H1 (cell line): Measurements from ENCODE around the gene TSHR. TPM values are rescaled to one million over a fixed set of nuclear protein-coding genes. Genes with fewer than 3 reads are reported as not detected.

Source experiments
- CTCF ChIA-PET: fragments of 300-600 bp; sonication (Branson Sonifier 250); formaldehyde crosslinking; loops from one replicate; lab custom pipeline; 2021; ENCODE audit not compliant: partially characterized antibody; lab: Charles Lee
- POLR2A ChIA-PET: fragments of 300-600 bp; sonication (Branson Sonifier 250); formaldehyde crosslinking; loops from one replicate; lab custom pipeline; 2021; ENCODE audit warnings: inconsistent platforms; ENCODE audit not compliant: partially characterized antibody; lab: Charles Lee
- DNase-seq, 2 experiments: peaks; one replicate each; pipeline versions ENCODE4 v3.0.0 to v3.0.0-alpha.2; 2010 to 2022; ENCODE audit warnings: low spot score in 2 of 2, low read depth in 1 of 2, mixed read lengths in 1 of 2
- FAIRE-seq: peaks from 2 replicates; lab custom pipeline; 2011; peaks lifted over from hg19 to GRCh38; lab: Jason Lieb, UNC
- H2AFZ ChIP-seq: 2 replicates; pipeline ENCODE4 v1.8.1; 2012; ENCODE audit warnings: low read length, inconsistent platforms
- H2AK5ac ChIP-seq: 2 replicates; pipeline ENCODE4 v1.6.1; 2013; ENCODE audit warnings: low read depth, low read length
- H2BK120ac ChIP-seq: replicated peaks from 2 replicates; pipeline ENCODE3; 2013; ENCODE audit warnings: low read depth, low read length, inconsistent platforms
- H2BK12ac ChIP-seq: 2 replicates; pipeline ENCODE4 v1.6.1; 2013; ENCODE audit warnings: low read depth, low read length
- H2BK15ac ChIP-seq: 2 replicates; pipeline ENCODE4 v1.6.1; 2013; ENCODE audit warnings: low read length
- H2BK20ac ChIP-seq: 2 replicates; pipeline ENCODE4 v1.6.1; 2013; ENCODE audit warnings: low read length
- H2BK5ac ChIP-seq: 2 replicates; pipeline ENCODE4 v1.6.1; 2013; ENCODE audit warnings: low read depth, low read length
- H3K14ac ChIP-seq: 2 replicates; pipeline ENCODE4 v1.6.1; 2013; ENCODE audit warnings: inconsistent platforms; ENCODE audit not compliant: insufficient read length
- H3K18ac ChIP-seq: 2 replicates; pipeline ENCODE4 v1.6.1; 2013; ENCODE audit warnings: low read length; ENCODE audit errors: extremely low read depth
- H3K23ac ChIP-seq: 2 replicates; pipeline ENCODE4 v1.6.1; 2013; ENCODE audit warnings: inconsistent platforms; ENCODE audit not compliant: insufficient read length
- H3K23me2 ChIP-seq: 2 replicates; pipeline ENCODE4 v1.6.1; 2013; ENCODE audit warnings: low read depth, low read length
- H3K27ac ChIP-seq: 2 replicates; pipeline ENCODE4 v1.6.1; 2011; ENCODE audit warnings: low read depth, low read length, inconsistent platforms
- H3K27me3 ChIP-seq, 4 experiments: replicated peaks in 1 of 4; 1 replicate in 1 of 4; 2 replicates in 3 of 4; pipeline versions ENCODE4 v1.6.1 to v1.8.1; 2011 to 2013; ENCODE audit warnings: low read length in 3 of 4, mild to moderate bottlenecking in 3 of 4, inconsistent platforms in 2 of 4, mixed read lengths in 2 of 4, moderate library complexity in 1 of 4; ENCODE audit not compliant: control insufficient read depth in 3 of 4, insufficient read depth in 3 of 4; ENCODE audit errors: extremely low read depth in 1 of 4
- H3K36me3 ChIP-seq, 4 experiments: 2 replicates each; pipeline versions ENCODE4 v1.6.1 to v1.8.1; 2011 to 2013; ENCODE audit warnings: mild to moderate bottlenecking in 4 of 4, low read length in 3 of 4, moderate library complexity in 2 of 4, control low read depth in 1 of 4, inconsistent platforms in 1 of 4; ENCODE audit not compliant: insufficient read depth in 4 of 4, control insufficient read depth in 2 of 4
- H3K4ac ChIP-seq: replicated peaks from 2 replicates; pipeline ENCODE3; 2013; ENCODE audit warnings: low read length, low read depth, mixed read lengths, inconsistent platforms; ENCODE audit not compliant: insufficient read length
- H3K4me1 ChIP-seq, 4 experiments: replicated peaks in 1 of 4; 1 replicate in 1 of 4; 2 replicates in 3 of 4; pipeline versions ENCODE4 v1.6.1 to v1.8.1; 2011 to 2013; ENCODE audit warnings: low read length in 3 of 4, inconsistent platforms in 2 of 4, mixed read lengths in 1 of 4; ENCODE audit not compliant: insufficient read depth in 4 of 4, control insufficient read depth in 3 of 4
- H3K4me2 ChIP-seq, 2 experiments: 2 replicates each; pipeline versions ENCODE4 v1.6.1 to v1.8.1; 2011 to 2013; ENCODE audit warnings: low read depth in 2 of 2, low read length in 2 of 2, control low read depth in 1 of 2, inconsistent platforms in 1 of 2, mild to moderate bottlenecking in 1 of 2; ENCODE audit not compliant: insufficient read depth in 1 of 2
- H3K4me3 ChIP-seq, 4 experiments: fragments of 200-600, 300-600 bp in 1 of 4; sonication (generic), shearing (Covaris generic), sonication (Bioruptor Twin) in 1 of 4; 2 replicates each; pipeline versions ENCODE4 v1.5.1 to v1.8.1; 2011 to 2016; ENCODE audit warnings: low read length in 4 of 4, low read depth in 3 of 4, control low read depth in 2 of 4, inconsistent platforms in 2 of 4, mild to moderate bottlenecking in 2 of 4, mixed read lengths in 1 of 4, moderate library complexity in 1 of 4; ENCODE audit not compliant: insufficient read depth in 2 of 4; ENCODE audit errors: extremely low read depth in 1 of 4
- H3K56ac ChIP-seq: replicated peaks from 2 replicates; pipeline ENCODE3; 2013; ENCODE audit warnings: low read depth, mild to moderate bottlenecking, mixed read lengths, low read length, inconsistent platforms; ENCODE audit not compliant: insufficient read length
- H3K79me1 ChIP-seq: 2 replicates; pipeline ENCODE4 v1.6.1; 2013; ENCODE audit warnings: low read depth, low read length, control low read depth
- H3K79me2 ChIP-seq, 2 experiments: 2 replicates each; pipeline versions ENCODE4 v1.6.1 to v1.8.1; 2012 to 2013; ENCODE audit warnings: low read length in 2 of 2, mild to moderate bottlenecking in 2 of 2, inconsistent platforms in 1 of 2; ENCODE audit not compliant: insufficient read depth in 2 of 2, control insufficient read depth in 1 of 2
- H3K9ac ChIP-seq, 4 experiments: replicated peaks in 1 of 4; 1 replicate in 1 of 4; 2 replicates in 3 of 4; pipeline versions ENCODE4 v1.6.1 to v1.8.1; 2011 to 2013; ENCODE audit warnings: low read depth in 3 of 4, low read length in 3 of 4, control low read depth in 2 of 4, mild to moderate bottlenecking in 2 of 4, moderate library complexity in 2 of 4, inconsistent platforms in 1 of 4; ENCODE audit errors: extremely low read depth in 1 of 4
- H3K9me3 ChIP-seq, 2 experiments: 2 replicates each; pipeline versions ENCODE4 v1.6.1 to v1.8.1; 2012 to 2013; ENCODE audit warnings: mild to moderate bottlenecking in 2 of 2, moderate library complexity in 2 of 2, control low read depth in 1 of 2, inconsistent platforms in 1 of 2, low read depth in 1 of 2, low read length in 1 of 2, mixed read lengths in 1 of 2; ENCODE audit not compliant: insufficient read depth in 2 of 2
- H4K20me1 ChIP-seq, 2 experiments: replicated peaks in 1 of 2; 2 replicates each; pipeline versions ENCODE3 to v1.8.1; 2011 to 2013; ENCODE audit warnings: inconsistent platforms in 2 of 2, low read length in 2 of 2, mild to moderate bottlenecking in 1 of 2; ENCODE audit not compliant: insufficient read depth in 2 of 2, control insufficient read depth in 1 of 2
- H4K5ac ChIP-seq: 2 replicates; pipeline ENCODE4 v1.6.1; 2013; ENCODE audit warnings: low read length, low read depth, mixed read lengths, inconsistent platforms; ENCODE audit not compliant: insufficient read length
- H4K8ac ChIP-seq: 2 replicates; pipeline ENCODE4 v1.8.0; 2013; ENCODE audit warnings: mild to moderate bottlenecking, moderate library complexity, low read length, inconsistent platforms; ENCODE audit not compliant: insufficient read depth; ENCODE audit errors: extremely low read depth
- H4K91ac ChIP-seq: replicated peaks from 2 replicates; pipeline ENCODE3; 2013; ENCODE audit warnings: low read length, mixed read lengths, inconsistent platforms; ENCODE audit not compliant: insufficient read length
- ATF2 ChIP-seq: IDR thresholded peaks from 2 replicates; pipeline ENCODE4 v1.6.1; 2012; ENCODE audit warnings: low read length, inconsistent platforms
- ATF3 ChIP-seq: IDR thresholded peaks from 2 replicates; pipeline ENCODE4 v1.6.1; 2011; ENCODE audit warnings: low read depth, mild to moderate bottlenecking, low read length; ENCODE audit not compliant: insufficient read depth
- BACH1 ChIP-seq: IDR thresholded peaks from 2 replicates; pipeline ENCODE4 v1.6.1; 2012; ENCODE audit warnings: low read length, improper control_type of control experiment
- CEBPB ChIP-seq: IDR thresholded peaks from 2 replicates; pipeline ENCODE4 v1.6.1; 2012; ENCODE audit warnings: low read depth, low read length
- CHD2 ChIP-seq: IDR thresholded peaks from 2 replicates; pipeline ENCODE4 v1.6.1; 2012; ENCODE audit warnings: low read length, improper control_type of control experiment
- EP300 ChIP-seq, 2 experiments: IDR thresholded peaks; 1 replicate in 1 of 2; 2 replicates in 1 of 2; pipeline ENCODE4 v1.6.1; 2011 to 2012; ENCODE audit warnings: low read depth in 2 of 2, low read length in 2 of 2, mild to moderate bottlenecking in 2 of 2, borderline replicate concordance in 1 of 2, inconsistent platforms in 1 of 2, moderate library complexity in 1 of 2
- HDAC6 ChIP-seq: IDR thresholded peaks from one replicate; pipeline ENCODE4 v1.7.1; 2012; ENCODE audit warnings: low read depth, mild to moderate bottlenecking, inconsistent platforms, low read length, moderate library complexity
- JUND ChIP-seq: IDR thresholded peaks from 2 replicates; pipeline ENCODE4 v1.6.1; 2011; ENCODE audit warnings: mild to moderate bottlenecking, improper control_type of control experiment, low read length
- POLR2AphosphoS5 ChIP-seq: IDR thresholded peaks from 2 replicates; pipeline ENCODE4 v1.6.1; 2011; ENCODE audit warnings: low read depth, low read length
- RAD21 ChIP-seq, 2 experiments: IDR thresholded peaks in 1 of 2; conservative IDR thresholded peaks in 1 of 2; 2 replicates each; pipeline ENCODE4 v1.6.1; 2011; ENCODE audit warnings: low read depth in 2 of 2, low read length in 2 of 2, improper control_type of control experiment in 1 of 2, inconsistent platforms in 1 of 2, mild to moderate bottlenecking in 1 of 2, moderate library complexity in 1 of 2
- SIN3A ChIP-seq, 2 experiments: IDR thresholded peaks in 1 of 2; conservative IDR thresholded peaks in 1 of 2; 2 replicates each; pipeline ENCODE4 v1.6.1; 2011 to 2012; ENCODE audit warnings: low read length in 2 of 2, improper control_type of control experiment in 1 of 2, low read depth in 1 of 2, mild to moderate bottlenecking in 1 of 2
- SIRT6 ChIP-seq: IDR thresholded peaks from one replicate; pipeline ENCODE4 v1.7.1; 2012; ENCODE audit warnings: low read length, inconsistent platforms
- WGBS, 2 experiments: shearing (Covaris generic) in 1 of 2; methylation state at CpG; one replicate each; pipeline versions ENCODE4 v1.1.6 to v1.1.7; 2013 to 2015; ENCODE audit warnings: low lambda C conversion rate in 2 of 2, mixed read lengths in 2 of 2, inconsistent platforms in 1 of 2, low coverage in 1 of 2, missing lambda C conversion rate in 1 of 2; ENCODE audit not compliant: insufficient replicate concordance in 2 of 2, insufficient coverage in 1 of 2, insufficient read length in 1 of 2; ENCODE audit errors: extremely low coverage in 1 of 2, missing lambda C conversion rate in 1 of 2; 5-methylcytosine and 5-hydroxymethylcytosine counted together
- polyA plus RNA-seq, 7 experiments: library from polyadenylated mRNA; depleted of rRNA in 3 of 7; stranded (reverse) in 5 of 7; unstranded in 2 of 7; fragments of >200 nt in 5 of 7; fragments of 200-250 nt in 2 of 7; gene quantifications; 1 replicate in 5 of 7; 2 replicates in 1 of 7; 4 replicates in 1 of 7; pipeline versions ENCODE4 v1.2.1 to v1.2.3, GENCODE V29; 2011 to 2013; ENCODE audit warnings: missing spikeins in 2 of 7, mixed read lengths in 2 of 7
- total RNA-seq: library from RNA; stranded (reverse); fragmentation: NEBNext Ultra II Directional; extraction: Animal tissue kit (Norgen Biotek cat#: 25700); gene quantifications from 2 replicates; pipeline ENCODE4 v1.2.1, GENCODE V29; 2021

TSHR gene
- total and polyA plus RNA-seq, 2 of the 8 experiments (the other 6 are each of a cell fraction or from before 2014, with no cell fraction given) = 0.27 TPM; not detected in 1

- no peak overlapping the region for H2BK5ac ChIP-seq
- no peak overlapping the region for H2BK12ac ChIP-seq
- no peaks in the 10 kb centered on the region for H4K20me1 ChIP-seq
- H3K56ac ChIP-seq = no peak overlapping the region
- DNase-seq (no peak), FAIRE-seq (no peak)
- H3K79me1 ChIP-seq = no peaks in the 10 kb centered on the region
- H3K79me2 ChIP-seq = no peaks in the 10 kb centered on the region
- no peak overlapping the region for H2BK15ac ChIP-seq
- no peak overlapping the region for H3K4me3 ChIP-seq
- H3K4me1 ChIP-seq = no peaks in the 10 kb centered on the region
- H4K8ac ChIP-seq = no peak overlapping the region
- H3K18ac ChIP-seq = no peak overlapping the region
- H3K4me2 ChIP-seq = no peak overlapping the region
- no peaks in the 10 kb centered on the region for H3K36me3 ChIP-seq
- H3K9ac ChIP-seq = no peak overlapping the region
- no peak overlapping the region for H3K4ac ChIP-seq
- H3K27ac ChIP-seq = no peak overlapping the region
- ChIA-PET CTCF (interaction anchor here (0.7 to 9.5 kb wide), 14 partner anchors 7 to 185 kb away, joined by 3 to 104 read pairs (median 7); partner anchors contain the start of genes CEP128 and TSHR), POLR2A (no interaction called here)
- 92% methylated on average over 2 of the region's 2 CpGs; no CpG with 5 or more reads in 1 of the 2 experiments for WGBS, 2 experiments
- H3K23ac ChIP-seq = no peak overlapping the region
- H3K9me3 ChIP-seq = no peaks in the 10 kb centered on the region
- H3K14ac ChIP-seq = no peak overlapping the region
- no peak overlapping the region for H4K5ac ChIP-seq
- H3K27me3 ChIP-seq = no peaks in the 10 kb centered on the region
- H2AK5ac ChIP-seq = no peak overlapping the region
- no peak overlapping the region for H4K91ac ChIP-seq
- no peak overlapping the region for H2BK20ac ChIP-seq
- H3K23me2 ChIP-seq = no peaks in the 10 kb centered on the region; the same call in 1 of the 2 replicates
- no peak overlapping the region for H2BK120ac ChIP-seq
- H2AFZ ChIP-seq = no peak overlapping the region
- TF ChIP-seq ATF2 = no peak
- no peak for TF ChIP-seq SIN3A (conservative IDR thresholded peaks at IDR 0.05 in 1 of 2, IDR thresholded peaks at IDR 0.05 in 1 of 2; ENCODE audit: low read depth in 1 of 2, low read length in 2 of 2)
- TF ChIP-seq HDAC6 = no peak
- no peak for TF ChIP-seq SIRT6
- TF ChIP-seq ATF3 = no peak
- TF ChIP-seq BACH1 = no peak
- TF ChIP-seq POLR2AphosphoS5 = no peak
- TF ChIP-seq RAD21 (IDR thresholded peaks at IDR 0.05 in 1 of 2, conservative IDR thresholded peaks at IDR 0.05 in 1 of 2; ENCODE audit: low read depth in 2 of 2, low read length in 2 of 2) = no peak
- TF ChIP-seq CEBPB = no peak
- no peak for TF ChIP-seq JUND
- no peak for TF ChIP-seq EP300 (IDR thresholded peaks at IDR 0.05; ENCODE audit: borderline replicate concordance in 1 of 2, low read depth in 2 of 2, low read length in 2 of 2)
- TF ChIP-seq CHD2 = no peak
Measured at GRCh38 chr14:80978403-80978802, 23.0 kb downstream of the TSHR start.
